ENCODE results near the gene APOL2.
"Not testable (repeated sequence)": the region's sequence is repeated elsewhere in the genome, so short reads cannot be mapped to it uniquely, and the experiment has no call there.

The APOL2 gene

DNA sequence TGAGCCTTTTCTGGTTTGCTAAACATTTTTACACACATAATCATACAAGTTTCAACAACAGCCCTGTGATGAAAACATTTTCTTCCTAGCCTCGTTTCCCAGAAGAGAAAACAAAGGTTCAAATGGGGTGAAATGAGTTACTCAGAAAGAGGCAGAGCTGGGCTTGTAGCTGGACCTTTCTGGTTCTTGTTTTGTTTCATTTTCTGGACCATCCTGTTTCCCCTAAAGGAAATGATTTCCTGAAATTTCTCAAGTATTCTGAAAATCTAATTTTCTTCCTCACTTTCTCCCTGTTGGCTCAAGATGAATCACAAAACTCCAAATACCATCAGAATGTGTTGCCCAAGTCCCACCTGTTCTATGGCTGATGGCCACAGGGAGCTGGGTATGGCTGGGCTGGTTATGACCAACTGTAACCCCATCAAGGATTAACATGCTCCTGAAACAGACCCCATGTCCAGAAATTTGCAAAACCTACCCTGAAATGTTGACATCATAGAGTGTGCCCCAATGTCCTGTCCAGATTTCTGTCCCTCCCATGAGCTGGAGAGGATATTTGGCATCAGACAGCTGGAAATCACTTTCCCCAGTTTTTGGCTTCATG is 31.1 kb downstream of the APOL2 start:
- TF ChIP-seq, protein P1, sequence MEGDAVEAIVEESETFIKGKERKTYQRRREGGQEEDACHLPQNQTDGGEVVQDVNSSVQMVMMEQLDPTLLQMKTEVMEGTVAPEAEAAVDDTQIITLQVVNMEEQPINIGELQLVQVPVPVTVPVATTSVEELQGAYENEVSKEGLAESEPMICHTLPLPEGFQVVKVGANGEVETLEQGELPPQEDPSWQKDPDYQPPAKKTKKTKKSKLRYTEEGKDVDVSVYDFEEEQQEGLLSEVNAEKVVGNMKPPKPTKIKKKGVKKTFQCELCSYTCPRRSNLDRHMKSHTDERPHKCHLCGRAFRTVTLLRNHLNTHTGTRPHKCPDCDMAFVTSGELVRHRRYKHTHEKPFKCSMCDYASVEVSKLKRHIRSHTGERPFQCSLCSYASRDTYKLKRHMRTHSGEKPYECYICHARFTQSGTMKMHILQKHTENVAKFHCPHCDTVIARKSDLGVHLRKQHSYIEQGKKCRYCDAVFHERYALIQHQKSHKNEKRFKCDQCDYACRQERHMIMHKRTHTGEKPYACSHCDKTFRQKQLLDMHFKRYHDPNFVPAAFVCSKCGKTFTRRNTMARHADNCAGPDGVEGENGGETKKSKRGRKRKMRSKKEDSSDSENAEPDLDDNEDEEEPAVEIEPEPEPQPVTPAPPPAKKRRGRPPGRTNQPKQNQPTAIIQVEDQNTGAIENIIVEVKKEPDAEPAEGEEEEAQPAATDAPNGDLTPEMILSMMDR (IDR thresholded peaks at IDR 0.05; ENCODE audit: low read depth, low read length), result no peak
- no peak overlapping the region for H3K4me3 ChIP-seq (ENCODE audit: low read depth, low read length)

DNA sequence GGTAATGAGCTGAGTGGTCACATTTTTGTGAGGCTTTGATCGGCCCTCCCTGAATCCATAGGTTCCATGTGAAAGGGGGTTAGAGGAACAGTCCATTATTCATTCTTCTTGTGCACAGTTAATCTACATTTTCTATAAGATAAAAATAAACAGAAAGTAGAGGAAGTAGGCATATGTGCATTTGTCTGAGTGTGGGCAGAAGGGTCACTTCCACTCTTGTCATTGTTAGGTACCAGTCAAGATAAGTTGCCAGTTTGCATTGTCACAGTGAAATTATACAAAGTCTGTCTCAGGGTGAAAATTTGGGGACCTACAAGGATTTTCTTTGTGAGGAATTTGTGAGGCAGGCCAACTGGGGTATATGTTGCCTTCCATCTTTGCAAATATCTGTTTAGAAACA is 33.1 kb downstream of the APOL2 start:
- TF ChIP-seq, protein P1 (IDR thresholded peaks at IDR 0.05; ENCODE audit: low read depth, low read length), result no peak
- no peak overlapping the region for H3K4me3 ChIP-seq (ENCODE audit: low read depth, low read length)

DNA sequence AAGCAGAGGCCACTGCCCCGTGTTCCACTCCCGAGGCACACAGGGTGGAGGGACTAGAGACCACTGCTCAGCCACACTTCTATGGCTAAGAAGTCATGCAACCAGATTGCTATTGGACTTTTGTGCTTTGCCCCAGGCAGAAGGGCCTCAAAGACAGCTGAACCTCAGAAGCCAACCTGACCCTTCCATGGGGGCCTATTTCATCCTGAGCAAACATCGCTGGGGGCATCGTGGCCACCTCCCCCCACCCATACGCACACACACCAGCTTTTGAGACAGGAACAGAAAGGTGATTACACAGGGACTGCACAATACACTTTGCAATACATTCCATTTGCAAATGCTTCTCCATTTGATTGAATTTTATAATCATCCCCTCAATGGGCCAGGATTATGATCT is 33.8 kb downstream of the APOL2 start:
- not testable (repeated sequence) for H3K4me3 ChIP-seq (ENCODE audit: low read depth, low read length)

DNA sequence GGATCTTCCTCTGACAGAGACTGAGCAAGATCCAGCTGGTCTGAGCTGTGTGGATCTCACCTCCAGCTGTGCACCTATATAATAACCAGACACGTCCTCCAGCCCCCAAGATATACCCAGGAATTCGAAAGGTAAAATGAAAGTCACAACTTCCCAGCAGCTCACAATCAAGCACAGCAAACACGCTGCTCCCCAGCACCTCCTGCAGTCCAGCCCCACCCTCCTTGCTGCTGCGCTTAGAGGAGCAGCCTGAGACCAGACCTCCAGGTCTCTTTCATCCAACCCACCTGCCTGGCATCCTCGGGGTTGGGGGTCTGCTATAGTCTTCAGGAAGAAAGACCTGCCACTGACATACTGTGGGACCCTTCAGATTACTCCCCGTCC is 34.7 kb downstream of the APOL2 start:
- H3K4me3 ChIP-seq (ENCODE audit: low read depth, low read length), result no peak overlapping the region
- TF ChIP-seq, protein P1 (IDR thresholded peaks at IDR 0.05; ENCODE audit: low read depth, low read length), result no peak

DNA sequence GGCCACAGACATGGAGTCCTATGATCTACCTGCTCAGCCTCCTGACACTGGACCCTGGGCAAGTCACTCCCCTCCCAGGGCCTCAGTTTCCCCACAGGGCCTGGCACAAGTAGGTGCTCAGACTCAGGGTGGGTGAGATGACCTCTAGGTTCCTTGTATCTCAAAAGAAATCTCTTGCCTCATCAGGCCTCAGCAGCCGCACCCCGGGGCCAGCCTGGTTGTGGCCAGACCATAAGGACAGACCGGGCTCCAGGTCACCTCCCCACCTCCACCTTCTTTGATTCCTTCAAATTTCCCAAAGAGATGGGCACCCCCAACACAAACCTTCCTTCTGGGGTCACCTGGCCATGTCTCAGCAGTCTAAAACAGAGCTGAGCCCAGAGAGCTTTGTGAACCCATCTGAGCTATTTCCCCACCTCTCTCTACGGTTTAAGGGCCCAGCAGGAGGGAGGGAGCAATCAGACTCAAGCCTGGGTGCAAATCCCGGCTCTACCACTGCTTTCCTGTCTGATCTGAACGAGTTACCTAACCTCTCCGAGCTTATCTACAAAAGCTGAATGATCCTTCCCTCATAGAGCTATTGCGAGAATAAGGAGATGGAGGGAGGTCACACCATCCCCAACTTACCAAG is 35.2 kb downstream of the APOL2 start:
- H3K4me3 ChIP-seq (ENCODE audit: low read depth, low read length), result no peak overlapping the region

DNA sequence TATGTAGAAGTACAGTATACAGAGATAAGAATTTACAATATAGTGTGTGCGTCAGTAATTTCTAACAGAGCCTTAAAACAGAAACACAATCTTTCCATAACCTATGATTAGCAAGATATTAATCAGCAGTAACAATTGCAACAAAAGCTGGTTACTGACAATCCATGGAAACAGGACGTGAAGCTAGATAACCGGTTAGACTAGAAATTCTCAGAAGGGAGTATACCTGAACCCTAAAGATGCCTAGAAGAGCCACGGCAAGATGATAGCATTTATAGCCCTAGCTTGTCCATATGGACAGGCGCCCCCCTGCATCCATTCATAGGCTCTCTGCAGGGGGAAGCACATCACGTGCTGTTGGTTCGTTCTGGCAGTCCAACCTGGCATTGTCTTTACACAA is 35.9 kb downstream of the APOL2 start:
- not testable (repeated sequence) for H3K4me3 ChIP-seq (ENCODE audit: low read depth, low read length)

More for the DNA sequence above, 35.2 kb downstream of the APOL2 start:
- TF ChIP-seq, protein P1 (IDR thresholded peaks at IDR 0.05; ENCODE audit: low read depth, low read length), result no peak

DNA sequence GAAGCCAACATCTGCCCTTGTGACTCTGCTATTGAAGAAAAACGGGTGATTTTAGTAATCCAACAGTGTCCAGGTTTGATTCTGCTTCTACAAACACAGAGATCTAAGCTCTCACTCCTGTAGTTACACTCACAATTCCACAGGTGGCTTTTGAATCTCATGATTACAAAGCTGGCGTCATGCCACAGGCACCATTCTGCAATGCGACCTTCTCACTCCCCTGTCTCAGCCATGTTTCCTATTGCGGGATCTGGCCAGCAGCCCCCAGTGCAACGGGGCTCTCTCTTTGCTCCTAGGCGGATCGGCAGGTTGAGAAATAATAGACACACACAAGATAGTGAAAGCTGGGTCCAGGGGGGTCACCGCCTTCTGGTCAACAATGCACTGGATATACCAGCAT is 36.4 kb downstream of the APOL2 start:
- H3K4me3 ChIP-seq (ENCODE audit: low read depth, low read length), result not testable (repeated sequence)

DNA sequence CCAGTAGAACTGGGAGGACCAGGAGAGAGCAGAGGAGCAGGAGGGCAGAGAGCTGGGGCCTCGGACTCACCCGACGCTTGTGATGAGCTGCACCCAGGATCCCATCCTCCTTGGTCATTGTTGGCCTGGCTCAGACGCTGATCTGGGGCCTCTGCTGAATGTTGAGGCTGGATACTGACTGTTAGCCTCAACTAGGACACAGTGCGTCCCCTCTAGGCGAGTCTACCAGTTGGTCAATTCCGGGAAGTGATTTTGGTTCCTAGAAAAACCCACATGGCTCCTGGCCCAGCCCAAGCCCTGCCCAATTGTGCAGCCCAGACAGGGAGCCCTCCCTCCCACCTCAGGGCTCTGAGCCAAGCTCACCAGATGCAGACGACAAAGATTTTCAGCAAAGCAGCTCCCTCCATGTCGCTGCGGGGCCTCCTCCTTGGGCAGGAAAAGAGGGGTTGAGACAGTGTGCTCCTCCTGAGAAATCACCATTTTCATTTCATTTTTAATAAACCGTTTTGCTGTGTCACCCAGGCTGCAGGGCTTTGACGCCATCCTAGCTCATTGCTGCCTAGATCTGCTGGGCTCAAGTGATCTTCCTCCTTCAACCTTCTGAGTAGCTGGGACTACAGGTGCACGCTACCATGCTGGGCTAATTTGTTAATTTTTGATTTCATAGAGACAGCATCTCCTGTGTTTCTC is 37.6 kb downstream of the APOL2 start, which contains the start of gene APOL4:
TSS of gene APOL4 (minus strand) at position 180 of the 690 bp plus-strand sequence. CDS start at position 105, 75 bp downstream.
- TF ChIP-seq, protein P1 (IDR thresholded peaks at IDR 0.05; ENCODE audit: low read depth, low read length), result no peak

DNA sequence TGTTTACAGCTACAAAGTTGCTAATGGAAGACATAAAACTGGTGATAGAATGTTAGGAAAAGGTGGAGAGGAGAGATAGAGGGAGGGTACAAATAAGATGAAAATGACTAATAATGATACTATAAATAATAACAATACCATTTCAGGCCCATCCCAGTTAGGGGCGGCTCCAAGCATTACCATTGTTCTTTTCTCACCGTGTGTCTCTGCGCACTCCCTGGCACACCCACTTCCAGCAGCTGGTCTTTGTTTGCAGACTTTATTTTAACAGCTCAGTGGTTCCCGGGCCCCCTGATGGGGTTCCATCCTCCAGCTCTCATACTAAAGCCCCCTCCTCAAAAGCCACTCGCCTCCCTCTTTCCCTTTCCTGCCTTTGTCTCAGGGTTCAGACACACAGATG is 38.3 kb downstream of the APOL2 start:
- not testable (repeated sequence) for H3K4me3 ChIP-seq (ENCODE audit: low read depth, low read length)

More for the DNA sequence above, 37.6 kb downstream of the APOL2 start, which contains the start of gene APOL4:
- H3K4me3 ChIP-seq (ENCODE audit: low read depth, low read length), result no peak within 1 kb of the TSS

Measured in WI38 (cell line).